ENCODE data around the gene ACP3. TPM values are rescaled to one million over a fixed set of nuclear protein-coding genes. Genes with fewer than 3 reads are reported as not detected.

ACP3 gene
- total and polyA plus RNA-seq, 2 of the 13 experiments (the other 11 are each of a cell fraction or from before 2014, with no cell fraction given): not detected

GRCh38 chr3:132352556-132353143, 35.4 kb downstream of the ACP3 start:
- no peak overlapping the region for H3K27ac ChIP-seq (ENCODE audit: extremely low read length, insufficient read depth, low read length)
- H2AFZ ChIP-seq (ENCODE audit: low read length): no peak overlapping the region
- no peaks in the 10 kb centered on the region for H3K4me1 ChIP-seq (ENCODE audit: insufficient read depth, low read length)
- H3K4me3 ChIP-seq (replicated peaks in 1 of 3; ENCODE audit: insufficient read depth in 1 of 3, low read depth in 2 of 3, low read length in 3 of 3): no peak overlapping the region
- peak; percentile 53 for DNase-seq (ENCODE audit: low spot score)
- ChIA-PET CTCF (ENCODE audit: low intra/inter-chr PET ratio, low total read pairs) (interaction anchor here (1.3 to 4.6 kb wide), 2 partner anchors 46 to 48 kb away, joined by 4 to 69 read pairs; no protein-coding TSS in a partner anchor), POLR2A (no interaction called here)
- no peaks in the 10 kb centered on the region for H3K79me2 ChIP-seq (ENCODE audit: insufficient read depth, low read length)
- peak; percentile 63; the same call in 2 of the 3 replicates for ATAC-seq
- FAIRE-seq: peak; percentile 67
- no peaks in the 10 kb centered on the region for H3K36me3 ChIP-seq (replicated peaks in 1 of 2; ENCODE audit: control insufficient read depth in 1 of 2, insufficient read depth in 2 of 2, low read length in 2 of 2)
- intact Hi-C loops (cut with micrococcal nuclease; ENCODE audit: unreplicated experiment) (loop anchor here (1.0 kb wide), 1 partner anchor 47 kb away; no protein-coding TSS in a partner anchor), in situ Hi-C loops (cut with HindIII; ENCODE audit: extremely low pct_ligation_motif_present, low pct_unique_long_range_greater_than_20kb) (loop anchor here (5.0 kb wide), 1 partner anchor 45 kb away; no protein-coding TSS in a partner anchor)
- TF ChIP-seq SMARCE1 (IDR thresholded peaks at IDR 0.05; ENCODE audit: borderline replicate concordance): no peak
- TF ChIP-seq EZH2 (conservative IDR thresholded peaks at IDR 0.05; ENCODE audit: low read depth, low read length): no peak
- no peak for TF ChIP-seq FOSL2 (CRISPR knock-in tag; IDR thresholded peaks at IDR 0.05)
- no peak for TF ChIP-seq MEIS1 (CRISPR knock-in tag; IDR thresholded peaks at IDR 0.05; ENCODE audit: borderline replicate concordance)
- TF ChIP-seq CBX5 (CRISPR knock-in tag; IDR thresholded peaks at IDR 0.05; ENCODE audit: borderline replicate concordance): no peak
- peak; percentile 72 for TF ChIP-seq FOXA3 (CRISPR knock-in tag; IDR thresholded peaks at IDR 0.05)
- TF ChIP-seq MAFF (IDR thresholded peaks at IDR 0.05; ENCODE audit: low read depth, low read length): no peak
- TF ChIP-seq ARID3A (IDR thresholded peaks at IDR 0.05; ENCODE audit: low read depth, low read length): peak; percentile 64; the same call in 1 of the 2 replicates
- peak; percentile 89 for TF ChIP-seq SMC3 (IDR thresholded peaks at IDR 0.05; ENCODE audit: low read length)
- TF ChIP-seq NFYB (CRISPR knock-in tag; IDR thresholded peaks at IDR 0.05): no peak
- TF ChIP-seq RAD21 (CRISPR knock-in tag; IDR thresholded peaks at IDR 0.05): peak; percentile 64
- no peak for TF ChIP-seq FOXM1 (CRISPR knock-in tag; IDR thresholded peaks at IDR 0.05)
- no peak for TF ChIP-seq PHF8 (CRISPR knock-in tag; IDR thresholded peaks at IDR 0.05)
- peak; percentile 81 for TF ChIP-seq CTCF (CRISPR knock-in tag; IDR thresholded peaks at IDR 0.05)
- no peak for TF ChIP-seq FOXA1 (IDR thresholded peaks at IDR 0.05)
- TF ChIP-seq FOXA1 (CRISPR knock-in tag; IDR thresholded peaks at IDR 0.05): peak; percentile 76
- TF ChIP-seq FOXK1 (CRISPR knock-in tag; IDR thresholded peaks at IDR 0.05; ENCODE audit: borderline replicate concordance, low read depth): peak; percentile 53; the same call in 1 of the 2 replicates
- peak; percentile 80 for TF ChIP-seq STAG1 (CRISPR knock-in tag; IDR thresholded peaks at IDR 0.05)
- peak; percentile 44; the same call in 1 of the 2 replicates for TF ChIP-seq FOXO1 (CRISPR knock-in tag; IDR thresholded peaks at IDR 0.05)
- no peak for TF ChIP-seq TARDBP (CRISPR knock-in tag; IDR thresholded peaks at IDR 0.05)
- TF ChIP-seq ZNF263 (CRISPR knock-in tag; IDR thresholded peaks at IDR 0.05): no peak
- 0 out of 2 replicates have a peak, but pooled peaks have one; percentile 18 for TF ChIP-seq SIX4 (CRISPR knock-in tag; IDR thresholded peaks at IDR 0.05)
- no peak overlapping the region for H3K4me2 ChIP-seq (ENCODE audit: low read depth, low read length)
- no peak overlapping the region for H3K9ac ChIP-seq (ENCODE audit: insufficient read depth, low read depth, low read length)
- no peaks in the 10 kb centered on the region for H4K20me1 ChIP-seq (ENCODE audit: insufficient read depth, low read length)
- BruUV-seq (replicated peaks): no TSS peak
- H3K9me3 ChIP-seq (ENCODE audit: low read length): no peaks in the 10 kb centered on the region
- H3K27me3 ChIP-seq (ENCODE audit: control insufficient read depth in 1 of 2, insufficient read depth in 2 of 2, low read length in 2 of 2): peaks cover 0 to 3% of the 10 kb centered on the region in 2 experiments; a peak in 1 of 5 replicates
- whole genome bisulfite sequencing (ENCODE audit: low lambda C conversion rate): 4% methylated on average over 6 of the region's 6 CpGs

Measured in HepG2 (cell line).